ENCODE data around the gene PEDS1.
A peak's percentile ranks its signal among the peaks of the same experiment; 100 is the strongest.
"Not testable (repeated sequence)": the region's sequence is repeated elsewhere in the genome, so short reads cannot be mapped to it uniquely, and the experiment has no call there.

Gene PEDS1

GRCh38 chr20:50141018-50141675 lies 12.4 kb downstream of the PEDS1 start:
- TF ChIP-seq ZFX (IDR thresholded peaks at IDR 0.05): no peak
- peak overlapping the region; percentile 53 for H3K27ac ChIP-seq

- H3K27ac ChIP-seq: no peak overlapping the region
- TF ChIP-seq CTCF (conservative IDR thresholded peaks at IDR 0.05): no peak
- no peak for TF ChIP-seq ZFX (IDR thresholded peaks at IDR 0.05)
These were observed 13.1 kb downstream of the PEDS1 start for GRCh38 chr20:50140339-50140859.

GRCh38 chr20:50138479-50139393 lies 14.8 kb downstream of the PEDS1 start:
- no peak for TF ChIP-seq ZFX (IDR thresholded peaks at IDR 0.05)
- TF ChIP-seq CTCF (conservative IDR thresholded peaks at IDR 0.05): no peak
- H3K27ac ChIP-seq: peak overlapping the region; percentile 66

GRCh38 chr20:50138120-50138478 lies 15.4 kb downstream of the PEDS1 start:
- TF ChIP-seq ZFX (IDR thresholded peaks at IDR 0.05) (no peak), CTCF (conservative IDR thresholded peaks at IDR 0.05) (no peak)
- H3K27ac ChIP-seq: peak overlapping the region; percentile 66

GRCh38 chr20:50137702-50138101 lies 15.8 kb downstream of the PEDS1 start:
- H3K27ac ChIP-seq: peak overlapping the region; percentile 66

GRCh38 chr20:50136822-50137599 lies 16.5 kb downstream of the PEDS1 start:
- no peak for TF ChIP-seq ZFX (IDR thresholded peaks at IDR 0.05)
- no peak for TF ChIP-seq CTCF (conservative IDR thresholded peaks at IDR 0.05)
- H3K27ac ChIP-seq: peak overlapping the region; percentile 66

- not testable (repeated sequence) for H3K27ac ChIP-seq
These were observed 18.4 kb downstream of the PEDS1 start for GRCh38 chr20:50135157-50135556.

- no peak overlapping the region for H3K27ac ChIP-seq
- TF ChIP-seq ZFX (IDR thresholded peaks at IDR 0.05) (no peak), CTCF (conservative IDR thresholded peaks at IDR 0.05) (no peak)
These were observed 19.9 kb downstream of the PEDS1 start for GRCh38 chr20:50133474-50134217.

All from C4-2B (cell line).